H9 (cell line): ENCODE results near the gene BTLA. TPM values are rescaled to one million over a fixed set of nuclear protein-coding genes. Genes with fewer than 3 reads are reported as not detected.

ENCODE experiments used
- DNase-seq: peaks from one replicate; pipeline ENCODE4 v3.0.0-alpha.2; 2017
- H2AFZ ChIP-seq: one replicate; pipeline ENCODE4 v1.6.1; 2013; ENCODE audit warnings: mild to moderate bottlenecking, low read length, control low read depth, moderate library complexity
- H2AK5ac ChIP-seq: 2 replicates; pipeline ENCODE4 v1.6.1; 2013; ENCODE audit warnings: low read length, control low read depth, mixed read lengths; ENCODE audit not compliant: insufficient read length
- H2BK120ac ChIP-seq: one replicate; pipeline ENCODE4 v1.6.1; 2013; ENCODE audit warnings: low read depth, mild to moderate bottlenecking, low read length, control low read depth, inconsistent platforms; ENCODE audit not compliant: poor library complexity, severe bottlenecking
- H2BK12ac ChIP-seq: 2 replicates; pipeline ENCODE4 v1.6.1; 2013; ENCODE audit warnings: low read length, control low read depth, mixed read lengths, low read depth; ENCODE audit not compliant: insufficient read length
- H2BK15ac ChIP-seq: 2 replicates; pipeline ENCODE4 v1.6.1; 2013; ENCODE audit warnings: low read depth, low read length, control low read depth
- H2BK20ac ChIP-seq: one replicate; pipeline ENCODE4 v1.6.1; 2013; ENCODE audit warnings: low read depth, mild to moderate bottlenecking, low read length, control low read depth, inconsistent platforms; ENCODE audit not compliant: poor library complexity, severe bottlenecking
- H2BK5ac ChIP-seq: 2 replicates; pipeline ENCODE4 v1.6.1; 2013; ENCODE audit warnings: low read length, control low read depth, mixed read lengths; ENCODE audit not compliant: insufficient read length
- H3K14ac ChIP-seq: 2 replicates; pipeline ENCODE4 v1.6.1; 2013; ENCODE audit warnings: low read length, control low read depth; ENCODE audit not compliant: insufficient read depth
- H3K18ac ChIP-seq: 2 replicates; pipeline ENCODE4 v1.6.1; 2013; ENCODE audit warnings: low read depth, mild to moderate bottlenecking, mixed read lengths, low read length, control low read depth; ENCODE audit not compliant: insufficient read length
- H3K23ac ChIP-seq: 2 replicates; pipeline ENCODE4 v1.6.1; 2013; ENCODE audit warnings: low read length, control low read depth, mixed read lengths, low read depth; ENCODE audit not compliant: insufficient read length
- H3K23me2 ChIP-seq: 2 replicates; pipeline ENCODE4 v1.6.1; 2013; ENCODE audit warnings: low read depth, mild to moderate bottlenecking, mixed read lengths, low read length, control low read depth; ENCODE audit not compliant: insufficient read length, poor library complexity, severe bottlenecking
- H3K27ac ChIP-seq: 2 replicates; pipeline ENCODE4 v1.5.1; 2013; ENCODE audit warnings: low read length, control low read depth, mixed read lengths, low read depth; ENCODE audit not compliant: insufficient read length
- H3K27me3 ChIP-seq: 2 replicates; pipeline ENCODE4 v1.6.1; 2013; ENCODE audit warnings: low read length, control low read depth, inconsistent platforms; ENCODE audit not compliant: insufficient read depth
- H3K4ac ChIP-seq: 2 replicates; pipeline ENCODE4 v1.6.1; 2013; ENCODE audit warnings: low read depth, mild to moderate bottlenecking, control low read depth, inconsistent platforms, low read length, moderate library complexity
- H3K4me1 ChIP-seq: 2 replicates; pipeline ENCODE4 v1.6.1; 2013; ENCODE audit warnings: low read length, control low read depth, inconsistent platforms; ENCODE audit not compliant: insufficient read depth
- H3K4me2 ChIP-seq: 2 replicates; pipeline ENCODE4 v1.6.1; 2013; ENCODE audit warnings: low read length, control low read depth, mixed read lengths; ENCODE audit not compliant: insufficient read length, insufficient read depth
- H3K56ac ChIP-seq: 2 replicates; pipeline ENCODE4 v1.6.1; 2013; ENCODE audit warnings: low read depth, mild to moderate bottlenecking, mixed read lengths, low read length, control low read depth; ENCODE audit not compliant: insufficient read length
- H3K79me1 ChIP-seq: 2 replicates; pipeline ENCODE4 v1.6.1; 2013; ENCODE audit warnings: low read depth, mild to moderate bottlenecking, moderate library complexity, low read length, control low read depth, inconsistent platforms; ENCODE audit not compliant: insufficient read depth, poor library complexity, severe bottlenecking
- H3K79me2 ChIP-seq: 2 replicates; pipeline ENCODE4 v1.6.1; 2013; ENCODE audit warnings: low read length, control low read depth, inconsistent platforms; ENCODE audit not compliant: insufficient read depth
- H3K9ac ChIP-seq: 2 replicates; pipeline ENCODE4 v1.6.1; 2013; ENCODE audit warnings: low read length, control low read depth, mixed read lengths; ENCODE audit not compliant: insufficient read length; ENCODE audit errors: extremely low read depth
- H3K9me3 ChIP-seq: one replicate; pipeline ENCODE4 v1.6.1; 2013; ENCODE audit warnings: low read depth, low read length, inconsistent platforms; ENCODE audit not compliant: control insufficient read depth
- H3T11ph ChIP-seq: one replicate; pipeline ENCODE4 v1.6.1; 2013; ENCODE audit warnings: mild to moderate bottlenecking, low read length, control low read depth, inconsistent platforms
- H4K20me1 ChIP-seq: one replicate; pipeline ENCODE4 v1.6.1; 2013; ENCODE audit not compliant: control insufficient read depth, insufficient read length, insufficient read depth
- H4K5ac ChIP-seq: 2 replicates; pipeline ENCODE4 v1.6.1; 2013; ENCODE audit warnings: low read depth, mild to moderate bottlenecking, mixed read lengths, low read length, control low read depth; ENCODE audit not compliant: insufficient read length
- H4K8ac ChIP-seq: replicated peaks from 2 replicates; pipeline ENCODE4 v1.6.1; 2013; ENCODE audit warnings: low read length, control low read depth, mixed read lengths, low read depth; ENCODE audit not compliant: insufficient read length
- H4K91ac ChIP-seq: 2 replicates; pipeline ENCODE4 v1.6.1; 2013; ENCODE audit warnings: low read depth, mild to moderate bottlenecking, moderate library complexity, mixed read lengths, low read length, control low read depth; ENCODE audit not compliant: insufficient read length
- H3K27ac Mint-ChIP-seq, 3 experiments: 2 replicates in 2 of 3; 3 replicates in 1 of 3; pipeline ENCODE4 v1.8.0; 2020 to 2021; ENCODE audit warnings: mixed read lengths in 3 of 3, mild to moderate bottlenecking in 1 of 3, moderate library complexity in 1 of 3
- H3K27me3 Mint-ChIP-seq: 2 replicates; pipeline ENCODE4 v1.8.0; 2021; ENCODE audit warnings: low read depth, mild to moderate bottlenecking, moderate library complexity, mixed read lengths
- H3K36me3 Mint-ChIP-seq, 3 experiments: 2 replicates in 2 of 3; 3 replicates in 1 of 3; pipeline ENCODE4 v1.8.0; 2020 to 2021; ENCODE audit warnings: low read depth in 3 of 3, mixed read lengths in 3 of 3; ENCODE audit not compliant: insufficient read depth in 1 of 3
- H3K4me1 Mint-ChIP-seq, 2 experiments: 2 replicates each; pipeline ENCODE4 v1.8.0; 2020; ENCODE audit warnings: mixed read lengths in 2 of 2
- H3K4me3 Mint-ChIP-seq, 2 experiments: 2 replicates in 1 of 2; 3 replicates in 1 of 2; pipeline ENCODE4 v1.8.0; 2020 to 2021; ENCODE audit warnings: mild to moderate bottlenecking in 2 of 2, mixed read lengths in 2 of 2, moderate library complexity in 1 of 2
- H3K9me3 Mint-ChIP-seq, 2 experiments: 2 replicates in 1 of 2; 3 replicates in 1 of 2; pipeline ENCODE4 v1.8.0; 2020; ENCODE audit warnings: mild to moderate bottlenecking in 2 of 2, mixed read lengths in 2 of 2, moderate library complexity in 1 of 2
- CTCF ChIP-seq: fragments of 200-600 bp; sonication (generic); conservative IDR thresholded peaks from 3 replicates; pipeline ENCODE4 v1.8.0; 2021; ENCODE audit warnings: antibody characterized with exemption, mild to moderate bottlenecking
- WGBS: extraction: QIAGEN DNeasy Blood & Tissue Kit; methylation state at CpG from one replicate; pipeline ENCODE4 v1.1.7; 2013; ENCODE audit warnings: missing lambda C conversion rate, low lambda C conversion rate, mixed read lengths; ENCODE audit not compliant: insufficient read length; ENCODE audit errors: extremely low coverage; 5-methylcytosine and 5-hydroxymethylcytosine counted together
- total RNA-seq: library from RNA; stranded (reverse); gene quantifications from 2 replicates; pipeline ENCODE4 v1.2.1, GENCODE V29; 2021

BTLA gene
- total RNA-seq, 1 experiment from 2014 or later = not detected

- WGBS = no CpG with 5 or more reads among the region's 2 CpGs
- H3K9me3 Mint-ChIP-seq = peaks cover 43 to 60% of the 10 kb centered on the region in 2 experiments
These were observed 15.4 kb upstream of the BTLA start for GRCh38 chr3:112514527-112515128.

More at GRCh38 chr3:112514527-112515128, 15.4 kb upstream of the BTLA start:
- Histone ChIP-seq H2BK15ac (no peak overlapping the region), H2BK20ac (no peak overlapping the region), H3K23me2 (no peaks in the 10 kb centered on the region), H3K56ac (no peak overlapping the region), H2BK5ac (no peak overlapping the region), H3K4ac (no peak overlapping the region), H4K8ac (no peak overlapping the region), H2AK5ac (no peak overlapping the region), H3K27me3 (no peaks in the 10 kb centered on the region), H3K4me2 (no peak overlapping the region), H3K23ac (no peak overlapping the region), H3K4me1 (no peaks in the 10 kb centered on the region; the same call in 1 of the 2 replicates), H4K5ac (no peak overlapping the region), H3K9me3 (peaks cover 5% of the 10 kb centered on the region), H3K27ac (no peak overlapping the region), H3K9ac (no peak overlapping the region), H2BK120ac (no peak overlapping the region), H2BK12ac (no peak overlapping the region), H3K79me2 (no peaks in the 10 kb centered on the region), H2AFZ (no peak overlapping the region), H4K20me1 (no peaks in the 10 kb centered on the region), H3K79me1 (no peaks in the 10 kb centered on the region), H3K18ac (no peak overlapping the region), H3T11ph (no peak overlapping the region), H3K14ac (no peak overlapping the region), H4K91ac (no peak overlapping the region)
- TF ChIP-seq CTCF = no peak
- no peak for DNase-seq
- Mint-ChIP-seq H3K27me3 (no peaks in the 10 kb centered on the region), H3K36me3 (peaks cover 22 to 39% (median 28%) of the 10 kb centered on the region in 3 experiments), H3K4me3 (no peak overlapping the region), H3K4me1 (peaks cover 2% of the 10 kb centered on the region in 2 experiments; a peak in 2 of 4 replicates), H3K27ac (no peak overlapping the region)
